Caco-2 (cell line): Measurements from ENCODE around the gene CRYGN. TPM values are rescaled to one million over a fixed set of nuclear protein-coding genes. Genes with fewer than 3 reads are reported as not detected.

Experiments used
- BruUV-seq: library from RNA; stranded (reverse); fragments of 400-500 nt; replicated peaks from 2 replicates; lab custom pipeline; 2021; lab: Mats Ljungman, UMichigan
- CTCF ChIA-PET: fragments of 300-600 bp; sonication (Branson Sonifier 250); formaldehyde crosslinking; loops from one replicate; lab custom pipeline; 2022; ENCODE audit warnings: antibody characterized with exemption; lab: Charles Lee
- POLR2A ChIA-PET: fragments of 300-600 bp; sonication (Branson Sonifier 250); formaldehyde crosslinking; loops from one replicate; lab custom pipeline; 2022; ENCODE audit warnings: antibody characterized with exemption; lab: Charles Lee
- DNase-seq, 2 experiments: peaks; one replicate each; pipeline versions ENCODE4 v3.0.0 to v3.0.0-alpha.2; 2020 to 2022
- H3K27me3 ChIP-seq: replicated peaks from 2 replicates; pipeline ENCODE4 v1.6.0; 2011; ENCODE audit warnings: low read length; ENCODE audit not compliant: control insufficient read depth, insufficient read depth
- H3K36me3 ChIP-seq: 2 replicates; pipeline ENCODE4 v1.5.1; 2011; ENCODE audit warnings: low read length; ENCODE audit not compliant: control insufficient read depth, insufficient read depth
- H3K4me1 ChIP-seq: fragments of 250-450 bp; sonication (Bioruptor Pico); 2 replicates; pipeline ENCODE4 v1.5.1; 2020; ENCODE audit warnings: mild to moderate bottlenecking
- H3K4me3 ChIP-seq: 2 replicates; pipeline ENCODE4 v1.5.1; 2011; ENCODE audit warnings: low read depth, mild to moderate bottlenecking, control low read depth, low read length
- H3K9me3 ChIP-seq: fragments of 250-450 bp; sonication (Bioruptor Pico); 2 replicates; pipeline ENCODE4 v1.5.1; 2020; ENCODE audit warnings: mild to moderate bottlenecking, moderate library complexity
- H3K27ac Mint-ChIP-seq: one replicate; pipeline ENCODE4 v1.8.0; 2022; ENCODE audit warnings: mixed read lengths; ENCODE audit not compliant: unreplicated experiment
- H3K27me3 Mint-ChIP-seq: one replicate; pipeline ENCODE4 v1.8.0; 2022; ENCODE audit warnings: mixed read lengths; ENCODE audit not compliant: insufficient read depth, unreplicated experiment
- H3K36me3 Mint-ChIP-seq: one replicate; pipeline ENCODE4 v1.8.0; 2022; ENCODE audit warnings: mild to moderate bottlenecking, mixed read lengths; ENCODE audit not compliant: insufficient read depth, unreplicated experiment
- H3K4me1 Mint-ChIP-seq: one replicate; pipeline ENCODE4 v1.8.0; 2022; ENCODE audit warnings: low read depth, mixed read lengths; ENCODE audit not compliant: unreplicated experiment
- H3K4me3 Mint-ChIP-seq: one replicate; pipeline ENCODE4 v1.8.0; 2022; ENCODE audit warnings: mild to moderate bottlenecking, moderate library complexity, mixed read lengths; ENCODE audit not compliant: unreplicated experiment
- H3K9me3 Mint-ChIP-seq: one replicate; pipeline ENCODE4 v1.8.0; 2022; ENCODE audit warnings: mixed read lengths; ENCODE audit not compliant: unreplicated experiment
- intact Hi-C: fragments of 100-400 bp; cut with micrococcal nuclease; formaldehyde crosslinking; loops from one replicate; pipeline ENCODE4 v1.10.0; 2022; ENCODE audit not compliant: unreplicated experiment
- total RNA-seq: library from RNA; stranded (reverse); gene quantifications from 2 replicates; pipeline ENCODE4 v1.2.3, GENCODE V29; 2022
- TF ChIP-seq, protein P1 (sequence below), 2 experiments: fragments of 200-600 bp in 1 of 2; IDR thresholded peaks; 1 replicate in 1 of 2; 2 replicates in 1 of 2; pipeline versions ENCODE4 v1.5.1 to v1.8.0; 2011 to 2022; ENCODE audit warnings: antibody characterized with exemption in 1 of 2, control low read depth in 1 of 2, inconsistent platforms in 1 of 2, low read depth in 1 of 2, low read length in 1 of 2, mild to moderate bottlenecking in 1 of 2, moderate library complexity in 1 of 2; ENCODE audit not compliant: insufficient read depth in 1 of 2, severe bottlenecking in 1 of 2, unreplicated experiment in 1 of 2

CRYGN gene
- total RNA-seq, 1 experiment from 2014 or later = not detected

GRCh38 chr7:151456782-151457181 lies 16.8 kb upstream of the CRYGN start:
- Mint-ChIP-seq H3K9me3 (no peaks in the 10 kb centered on the region), H3K27ac (no peak overlapping the region), H3K36me3 (peaks cover 33% of the 10 kb centered on the region), H3K4me3 (no peak overlapping the region), H3K4me1 (peaks cover 19% of the 10 kb centered on the region), H3K27me3 (no peaks in the 10 kb centered on the region)
- Histone ChIP-seq H3K4me3 (no peak overlapping the region), H3K4me1 (peaks cover 24% of the 10 kb centered on the region), H3K27me3 (no peaks in the 10 kb centered on the region), H3K9me3 (no peaks in the 10 kb centered on the region), H3K36me3 (no peaks in the 10 kb centered on the region)
- DNase-seq = peak in 1 of 2 experiments; percentile 30
- BruUV-seq = no TSS peak
- intact Hi-C loops = no loop called here
- POLR2A ChIA-PET = no interaction called here
- CTCF ChIA-PET = no interaction called here
- TF ChIP-seq, protein P1, sequence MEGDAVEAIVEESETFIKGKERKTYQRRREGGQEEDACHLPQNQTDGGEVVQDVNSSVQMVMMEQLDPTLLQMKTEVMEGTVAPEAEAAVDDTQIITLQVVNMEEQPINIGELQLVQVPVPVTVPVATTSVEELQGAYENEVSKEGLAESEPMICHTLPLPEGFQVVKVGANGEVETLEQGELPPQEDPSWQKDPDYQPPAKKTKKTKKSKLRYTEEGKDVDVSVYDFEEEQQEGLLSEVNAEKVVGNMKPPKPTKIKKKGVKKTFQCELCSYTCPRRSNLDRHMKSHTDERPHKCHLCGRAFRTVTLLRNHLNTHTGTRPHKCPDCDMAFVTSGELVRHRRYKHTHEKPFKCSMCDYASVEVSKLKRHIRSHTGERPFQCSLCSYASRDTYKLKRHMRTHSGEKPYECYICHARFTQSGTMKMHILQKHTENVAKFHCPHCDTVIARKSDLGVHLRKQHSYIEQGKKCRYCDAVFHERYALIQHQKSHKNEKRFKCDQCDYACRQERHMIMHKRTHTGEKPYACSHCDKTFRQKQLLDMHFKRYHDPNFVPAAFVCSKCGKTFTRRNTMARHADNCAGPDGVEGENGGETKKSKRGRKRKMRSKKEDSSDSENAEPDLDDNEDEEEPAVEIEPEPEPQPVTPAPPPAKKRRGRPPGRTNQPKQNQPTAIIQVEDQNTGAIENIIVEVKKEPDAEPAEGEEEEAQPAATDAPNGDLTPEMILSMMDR (IDR thresholded peaks at IDR 0.05; ENCODE audit: insufficient read depth in 1 of 2, low read depth in 1 of 2, low read length in 1 of 2, severe bottlenecking in 1 of 2, unreplicated experiment in 1 of 2) = no peak

DNA sequence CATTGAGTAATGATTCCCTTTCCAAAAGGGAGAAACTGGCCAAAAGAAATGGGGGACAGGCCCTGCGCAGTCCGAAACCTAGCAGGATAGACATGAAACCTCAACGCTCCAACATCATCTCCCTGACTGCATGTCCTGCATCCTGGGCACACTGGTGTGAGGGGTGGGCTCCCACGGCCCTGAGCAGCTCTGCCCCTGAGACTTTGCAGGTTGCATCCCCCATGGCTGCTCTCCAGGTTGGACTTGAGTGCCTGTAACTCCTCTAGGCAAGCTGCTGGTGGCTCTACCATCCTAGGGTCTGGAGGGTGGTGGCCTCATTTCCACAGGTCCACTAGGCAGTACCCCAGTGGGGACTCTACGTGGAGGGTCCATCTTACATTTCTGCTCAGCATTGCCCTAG lies 16.3 kb upstream of the CRYGN start:
- Mint-ChIP-seq H3K27ac (no peak overlapping the region), H3K4me1 (peaks cover 15% of the 10 kb centered on the region), H3K4me3 (no peak overlapping the region), H3K36me3 (peaks cover 30% of the 10 kb centered on the region), H3K27me3 (no peaks in the 10 kb centered on the region), H3K9me3 (no peaks in the 10 kb centered on the region)
- no peak overlapping the region for H3K4me3 ChIP-seq
- H3K4me1 ChIP-seq = peaks cover 20% of the 10 kb centered on the region
- no TSS peak for BruUV-seq
- POLR2A ChIA-PET = no interaction called here
- TF ChIP-seq, protein P1 (IDR thresholded peaks at IDR 0.05; ENCODE audit: insufficient read depth in 1 of 2, low read depth in 1 of 2, low read length in 1 of 2, severe bottlenecking in 1 of 2, unreplicated experiment in 1 of 2) = no peak
- no peaks in the 10 kb centered on the region for H3K27me3 ChIP-seq
- H3K36me3 ChIP-seq = no peaks in the 10 kb centered on the region
- H3K9me3 ChIP-seq = no peaks in the 10 kb centered on the region
- DNase-seq = peak in 1 of 2 experiments; percentile 17
- CTCF ChIA-PET = no interaction called here
- intact Hi-C loops = no loop called here

GRCh38 chr7:151455690-151456089 lies 15.7 kb upstream of the CRYGN start:
- BruUV-seq = no TSS peak
- H3K4me3 ChIP-seq = no peak overlapping the region
- CTCF ChIA-PET = no interaction called here
- Mint-ChIP-seq H3K9me3 (no peaks in the 10 kb centered on the region), H3K4me1 (peaks cover 9% of the 10 kb centered on the region), H3K36me3 (peaks cover 28% of the 10 kb centered on the region), H3K27ac (no peak overlapping the region), H3K4me3 (no peak overlapping the region), H3K27me3 (no peaks in the 10 kb centered on the region)
- DNase-seq = peak in 1 of 2 experiments; percentile 17
- intact Hi-C loops = no loop called here
- H3K27me3 ChIP-seq = no peaks in the 10 kb centered on the region
- H3K4me1 ChIP-seq = peaks cover 14% of the 10 kb centered on the region
- H3K9me3 ChIP-seq = no peaks in the 10 kb centered on the region
- POLR2A ChIA-PET = no interaction called here
- no peaks in the 10 kb centered on the region for H3K36me3 ChIP-seq
- TF ChIP-seq, protein P1 (IDR thresholded peaks at IDR 0.05; ENCODE audit: insufficient read depth in 1 of 2, low read depth in 1 of 2, low read length in 1 of 2, severe bottlenecking in 1 of 2, unreplicated experiment in 1 of 2) = no peak
